HG03097 (cell line): Measurements from ENCODE around the gene ZNF669.
"Not testable (repeated sequence)": the region's sequence is repeated elsewhere in the genome, so short reads cannot be mapped to it uniquely, and the experiment has no call there.

Source experiments
- ATAC-seq: cut with Tn5 transposase; IDR thresholded peaks from one replicate; pipeline ENCODE4 v1.9.1; 2021; ENCODE audit not compliant: unreplicated experiment, low FRiP score

The ZNF669 gene

DNA sequence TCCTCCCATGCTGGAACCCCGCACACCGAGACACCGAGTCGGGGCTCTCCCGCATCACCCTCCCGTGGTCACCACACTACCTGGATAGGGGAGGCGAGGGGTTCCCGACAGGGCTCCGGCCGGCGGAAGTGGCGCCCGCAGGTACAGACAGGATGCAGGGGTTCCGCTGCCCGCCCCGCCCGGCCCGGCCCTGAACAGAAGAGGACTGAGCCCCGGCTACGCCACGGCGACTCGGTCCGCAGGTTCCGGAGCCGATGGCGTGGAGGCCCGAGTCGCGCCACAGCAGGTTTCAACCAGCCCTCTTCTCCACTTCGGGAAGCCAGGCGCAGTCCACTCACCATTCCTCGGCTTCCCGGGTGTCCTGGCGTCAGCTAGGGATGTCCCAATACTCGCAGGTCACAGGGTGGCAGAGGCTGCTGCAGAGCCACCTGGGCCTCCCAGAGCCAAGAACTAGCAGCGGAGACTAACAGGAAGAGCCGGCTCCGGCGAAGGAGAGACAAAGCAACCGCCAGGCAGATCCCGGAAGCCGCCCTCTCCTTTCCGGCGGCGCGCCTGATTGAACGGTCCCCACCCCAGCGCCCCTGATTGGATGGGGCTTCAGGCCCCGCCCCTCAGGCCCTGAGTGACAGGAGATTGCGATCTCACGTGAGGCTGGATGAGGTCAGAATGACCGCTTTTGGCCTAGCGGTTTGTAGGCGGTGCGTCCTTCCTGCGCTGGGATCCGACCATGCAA lies at the start of gene ZNF669:
Gene ZNF669 (minus strand): TSS at position 498 of the 733 bp plus-strand sequence. CDS start 157 bp downstream, at position 341.
- ATAC-seq, result peak; percentile 99

DNA sequence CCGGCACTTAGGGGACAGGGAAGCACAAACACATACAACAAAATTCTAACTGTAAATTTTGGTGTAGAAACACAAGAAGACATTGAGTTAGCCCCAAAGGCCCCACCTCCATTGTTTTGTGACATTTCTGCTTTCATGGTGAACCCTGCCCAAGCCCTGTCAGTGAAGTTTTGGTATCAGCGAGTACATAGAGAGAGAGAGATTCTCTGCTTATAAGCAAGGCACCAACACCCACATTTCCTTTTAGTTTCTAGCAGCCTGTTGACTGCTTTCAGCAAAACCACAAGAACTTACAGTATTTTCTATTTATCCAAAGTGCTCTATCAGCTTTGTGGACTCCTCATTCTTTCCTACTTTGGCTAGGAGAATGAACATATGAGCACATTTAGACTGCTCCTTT lies 43.6 kb upstream of the ZNF669 start:
- ATAC-seq, result no peak

DNA sequence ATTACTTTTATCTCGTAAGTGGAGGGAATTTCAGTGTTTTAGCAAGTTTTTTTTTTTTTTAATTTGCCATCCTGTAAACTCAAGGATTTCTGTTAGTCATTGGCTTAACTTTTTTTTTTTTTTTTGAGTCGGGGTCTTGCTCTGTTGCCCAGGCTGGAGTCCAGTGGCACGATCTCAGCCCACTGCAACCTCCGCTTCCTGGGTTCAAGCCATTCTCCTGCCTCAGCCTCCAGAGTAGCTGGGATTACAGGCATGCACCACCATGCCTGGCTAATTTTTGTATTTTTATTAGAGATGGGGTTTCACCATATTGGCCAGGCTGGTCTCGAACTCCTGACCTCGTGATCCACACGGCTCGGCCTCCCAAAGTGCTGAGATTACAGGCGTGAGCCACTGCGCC lies 43.0 kb upstream of the ZNF669 start:
- not testable (repeated sequence) for ATAC-seq

DNA sequence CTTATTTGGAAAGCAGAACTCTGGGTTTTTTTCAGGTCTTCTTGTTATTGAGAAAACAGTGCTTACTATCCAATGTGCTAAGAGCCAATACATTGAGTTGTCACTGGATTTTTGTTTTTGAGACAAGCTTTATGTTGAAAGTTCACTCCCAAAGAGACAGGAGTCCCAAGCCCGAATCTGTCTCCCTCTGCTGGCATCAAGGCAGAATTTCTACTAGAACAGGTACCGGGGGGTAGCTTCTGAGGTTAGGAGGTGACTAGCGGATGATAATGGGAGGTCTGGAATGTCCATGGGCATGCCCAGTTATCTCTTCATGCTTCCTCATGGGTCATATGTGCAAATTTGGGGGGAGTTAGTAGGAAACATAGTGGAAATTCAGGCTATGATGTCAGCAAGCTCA lies 42.5 kb upstream of the ZNF669 start:
- ATAC-seq, result no peak

DNA sequence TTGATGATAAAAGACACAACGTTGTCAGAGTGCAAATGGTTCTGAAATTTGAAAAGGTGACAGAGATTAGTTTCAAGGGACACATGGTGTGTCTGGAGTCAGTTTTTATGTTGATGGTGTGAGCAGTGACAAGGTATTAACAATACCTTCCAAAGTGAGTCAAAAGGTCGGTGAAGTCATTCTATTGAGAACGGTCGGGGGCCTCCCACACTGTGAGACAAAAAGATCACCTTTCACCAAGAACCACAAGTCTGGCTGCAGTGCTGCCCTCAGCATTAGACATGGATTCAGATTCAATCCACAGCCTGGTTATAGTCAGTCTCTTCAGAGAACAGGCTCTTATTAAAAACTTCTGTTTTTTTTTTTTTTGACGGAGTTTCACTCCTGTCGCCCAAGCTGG lies 41.1 kb upstream of the ZNF669 start:
- ATAC-seq, result no peak

DNA sequence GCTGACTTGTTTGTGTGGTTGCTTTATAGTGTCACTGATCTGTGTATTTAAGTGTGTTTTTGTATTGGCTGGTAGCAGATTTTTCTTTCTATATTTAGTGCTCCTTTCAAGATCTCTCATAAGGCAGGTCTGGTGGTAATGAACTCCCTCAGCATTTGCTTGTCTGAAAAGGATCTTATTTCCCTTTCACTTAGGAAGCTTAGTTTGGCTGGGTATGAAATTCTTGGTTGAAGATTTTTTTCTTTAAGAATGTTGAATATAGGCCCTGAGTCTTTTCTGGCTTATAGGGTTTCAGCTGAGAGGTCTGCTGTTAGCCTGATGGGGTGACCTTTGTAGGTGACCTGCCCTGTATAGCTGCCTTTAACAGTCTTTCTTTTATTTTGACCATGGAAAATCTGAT lies 35.4 kb upstream of the ZNF669 start:
- not testable (repeated sequence) for ATAC-seq

DNA sequence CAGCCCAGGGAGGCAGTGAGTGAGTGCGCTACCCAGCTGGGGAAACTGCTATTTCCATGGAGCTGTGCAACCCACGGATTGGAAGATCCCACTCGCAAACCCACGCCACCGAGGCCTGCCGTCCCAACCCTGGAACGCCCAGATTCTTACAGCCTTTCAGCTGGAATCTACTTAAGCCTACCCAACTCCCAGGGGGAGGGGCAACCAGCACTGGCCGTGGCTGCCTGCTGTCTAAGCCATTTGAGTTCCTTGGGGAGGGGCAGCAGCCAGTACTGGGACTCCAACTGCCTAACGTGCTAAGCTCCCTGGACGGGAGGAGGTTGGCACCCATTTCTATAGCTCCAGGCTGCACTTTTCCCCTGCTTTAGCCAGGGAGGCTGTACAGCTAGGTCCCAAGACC lies 27.1 kb upstream of the ZNF669 start:
- no peak for ATAC-seq

DNA sequence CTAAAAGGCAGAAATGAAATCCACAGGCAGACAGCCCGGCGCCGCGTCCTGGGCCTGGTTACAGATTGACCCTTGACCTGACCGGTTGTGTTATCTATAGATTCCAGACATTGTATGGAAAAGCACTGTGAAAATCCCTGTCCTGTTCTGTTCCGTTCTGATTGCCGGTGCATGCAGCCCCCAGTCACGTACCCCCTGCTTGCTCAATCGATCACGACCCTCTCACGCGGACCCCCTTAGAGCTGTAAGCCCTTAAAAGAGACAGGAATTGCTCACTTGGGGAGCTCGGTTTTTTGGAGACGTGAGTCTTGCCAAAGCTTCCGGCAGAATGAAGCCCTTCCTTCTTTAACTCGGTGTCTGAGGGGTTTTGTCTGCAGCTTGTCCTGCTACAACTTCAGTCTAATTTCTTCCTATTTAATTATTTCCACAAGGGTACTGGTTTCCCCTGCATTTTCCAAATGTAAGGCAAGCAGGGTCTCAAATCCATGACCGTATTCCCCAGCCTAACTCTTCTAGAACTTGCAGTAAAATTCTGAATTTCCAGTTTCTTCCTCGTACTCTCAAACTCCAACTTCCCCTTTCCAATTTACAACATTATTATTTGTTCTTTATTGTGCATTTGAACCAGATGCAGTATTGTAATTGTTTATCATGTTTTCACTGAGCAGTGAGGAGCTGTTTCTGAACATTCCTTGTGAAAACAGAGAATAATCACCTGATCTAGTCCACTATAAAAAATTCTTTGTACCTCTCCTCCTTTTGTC lies 23.5 kb upstream of the ZNF669 start:
- ATAC-seq, result not testable (repeated sequence)

DNA sequence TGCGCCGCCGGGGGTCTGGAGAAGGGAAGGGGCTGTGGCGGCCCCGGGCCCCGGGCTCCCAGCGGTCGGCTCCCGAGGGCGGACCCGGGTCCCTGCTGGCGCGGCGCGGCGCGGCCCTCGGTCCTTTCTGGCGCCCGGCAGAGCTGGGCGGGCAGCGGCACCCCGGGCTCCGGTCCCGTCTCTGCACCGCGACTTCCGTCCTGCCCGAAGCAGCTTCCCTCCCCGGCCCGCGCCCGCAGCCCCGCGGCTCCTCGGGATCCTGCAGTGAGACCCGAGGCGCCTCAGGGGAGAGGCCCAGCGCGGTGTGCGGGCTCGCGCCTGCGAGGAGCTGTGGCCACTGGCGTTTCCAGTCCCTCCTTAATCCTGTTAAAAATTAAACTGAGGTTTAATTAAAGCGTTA lies 22.4 kb upstream of the ZNF669 start:
- peak; percentile 42 for ATAC-seq

DNA sequence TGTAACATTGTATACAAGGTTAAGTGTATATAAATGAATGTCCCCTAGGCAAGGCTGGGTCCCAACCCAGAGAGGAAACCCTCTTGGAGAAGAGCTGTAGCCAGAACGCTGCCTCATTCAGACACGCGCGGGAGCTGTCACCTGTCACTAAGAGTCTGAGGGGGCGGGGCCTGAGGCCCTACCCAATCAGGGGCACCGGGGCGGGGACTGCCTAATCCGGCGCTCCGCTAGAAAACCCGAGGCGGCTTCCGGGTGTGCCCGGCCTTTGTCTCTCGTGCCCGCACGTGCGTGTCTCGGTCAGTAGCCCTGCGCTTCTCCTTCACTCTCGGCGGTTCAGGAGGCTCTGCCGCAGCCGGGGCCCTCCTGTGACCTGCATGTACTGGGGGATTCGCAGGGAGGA lies 22.0 kb upstream of the ZNF669 start:
- peak; percentile 98 for ATAC-seq

DNA sequence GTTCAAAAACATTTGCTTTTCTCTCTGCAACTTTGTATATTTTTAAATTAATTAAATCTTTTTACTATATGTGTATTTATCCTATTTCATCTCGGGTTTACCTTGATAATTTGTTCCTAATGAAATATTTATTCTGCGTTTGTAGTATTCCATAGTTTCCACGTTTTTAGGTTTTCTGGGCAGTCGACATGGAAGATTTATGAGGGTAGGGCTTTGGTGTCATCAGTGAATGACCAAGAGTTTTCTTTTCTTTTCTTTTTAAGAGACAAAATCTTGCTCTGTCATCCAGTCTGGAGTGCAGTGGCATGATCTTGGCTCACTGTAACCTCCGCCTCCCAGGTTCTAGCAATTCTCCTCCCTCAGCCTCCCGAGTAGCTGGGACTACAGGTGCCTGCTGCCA lies 17.2 kb upstream of the ZNF669 start:
- ATAC-seq, result no peak

DNA sequence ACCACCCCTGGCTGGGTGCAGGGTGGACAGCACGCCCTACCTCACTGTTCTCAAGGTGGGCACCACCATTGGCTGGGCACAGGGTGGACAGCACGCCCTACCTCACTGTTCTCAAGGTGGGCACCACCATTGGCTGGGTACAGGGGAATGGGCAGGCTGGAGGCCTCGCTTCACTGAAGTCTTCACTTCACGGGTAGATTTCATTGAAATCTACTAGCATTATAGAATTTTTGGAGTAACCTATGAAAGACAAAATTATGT lies 16.2 kb upstream of the ZNF669 start:
- not testable (repeated sequence) for ATAC-seq

DNA sequence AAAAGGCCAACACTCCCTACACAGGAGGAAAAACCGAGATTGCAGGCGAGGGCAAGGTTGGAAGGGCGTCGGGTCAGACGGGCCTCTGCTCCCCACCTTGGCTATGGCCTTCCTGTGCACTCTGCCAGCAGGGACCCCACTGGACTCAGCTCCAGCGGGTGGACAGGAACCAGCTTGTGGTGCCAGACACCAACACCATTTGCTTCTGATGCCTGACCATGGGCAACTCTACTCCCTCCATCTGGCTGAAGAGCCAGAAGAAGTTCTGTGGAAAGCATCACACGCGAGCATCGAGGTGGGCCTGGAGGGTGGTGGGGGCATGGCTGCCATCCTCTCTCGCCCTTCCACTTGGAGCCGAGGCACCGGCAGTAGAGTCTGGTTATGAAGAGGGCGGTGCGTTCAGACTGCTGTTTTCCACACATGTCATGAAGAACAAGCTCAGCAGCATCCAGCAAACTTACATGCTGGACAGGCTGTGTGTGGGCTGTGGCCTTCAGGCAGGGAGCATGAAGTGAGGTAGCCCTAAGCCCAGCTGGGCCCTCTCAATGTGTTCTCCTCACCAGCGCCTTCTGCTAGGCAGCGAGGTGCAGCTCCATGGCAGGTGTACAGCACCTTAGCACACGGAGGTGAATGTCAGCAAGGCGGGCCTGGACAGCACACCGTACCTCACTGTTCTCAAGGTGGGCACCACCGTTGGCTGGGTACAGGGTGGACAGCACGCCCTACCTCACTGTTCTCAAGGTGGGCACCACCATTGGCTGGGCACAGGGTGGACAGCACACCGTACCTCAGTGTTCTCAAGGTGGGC lies 15.6 kb upstream of the ZNF669 start:
- ATAC-seq, result no peak

DNA sequence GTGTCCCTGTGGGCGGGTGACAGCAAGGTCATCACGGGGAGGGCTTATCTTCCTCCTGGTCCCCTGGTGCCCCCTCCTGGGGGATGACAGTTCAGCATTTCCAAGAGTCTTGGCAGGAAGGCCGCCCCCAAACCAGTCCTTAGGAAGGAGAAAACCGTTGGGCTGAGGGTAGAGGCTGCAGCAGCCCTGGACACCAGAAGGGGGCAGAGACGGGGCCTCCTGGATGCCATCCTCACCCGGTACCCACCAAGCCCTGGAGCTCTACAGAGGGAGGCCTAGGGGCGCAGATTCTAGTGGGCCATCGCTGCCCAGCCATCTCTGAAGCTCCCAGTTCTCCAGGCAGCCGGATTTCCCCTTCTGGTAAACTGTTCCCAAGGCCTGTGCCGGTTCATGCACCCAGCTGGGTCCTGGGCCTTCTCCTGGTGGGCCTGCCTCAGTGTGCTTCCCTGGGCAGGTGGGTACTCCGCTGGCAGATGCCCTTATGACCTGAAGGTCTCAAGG lies 14.8 kb upstream of the ZNF669 start:
- no peak for ATAC-seq

DNA sequence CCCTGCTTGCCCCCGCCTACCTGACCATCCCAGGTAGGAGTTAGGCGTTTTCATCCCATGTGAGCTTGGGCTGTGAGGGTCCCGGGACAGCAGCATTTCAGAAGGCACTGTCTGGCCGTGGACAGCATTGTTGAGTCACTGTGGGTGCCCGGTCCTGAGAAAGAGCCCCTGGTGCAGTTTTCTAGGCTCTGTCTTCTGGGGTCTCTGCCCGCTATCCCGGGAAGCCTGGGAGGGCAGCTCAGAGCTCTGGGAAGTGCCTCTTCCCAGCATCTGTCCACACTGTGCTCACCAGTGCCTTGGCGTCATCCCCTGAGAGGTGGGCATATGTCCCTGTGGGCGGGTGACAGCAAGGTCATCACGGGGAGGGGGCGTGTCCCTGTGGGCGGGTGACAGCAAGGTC lies 11.4 kb upstream of the ZNF669 start:
- ATAC-seq, result no peak

DNA sequence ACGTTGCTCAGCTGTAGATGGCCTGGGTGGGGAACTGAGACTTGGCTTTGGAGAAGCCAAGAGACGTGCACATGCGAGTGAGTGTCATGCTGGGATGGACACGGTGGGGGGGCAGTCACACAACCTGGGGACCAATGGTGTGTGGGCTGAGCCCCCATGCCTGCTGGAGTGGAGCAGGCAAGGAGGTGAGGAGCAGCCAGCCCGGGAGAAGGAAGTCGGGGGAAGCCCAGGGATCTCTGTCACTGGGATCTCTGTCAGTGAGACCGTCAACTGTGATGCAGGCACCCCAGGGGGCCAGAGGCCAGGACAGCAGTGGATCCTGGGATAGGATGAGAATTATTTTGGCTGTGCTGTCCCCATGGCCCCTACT lies 11.0 kb upstream of the ZNF669 start:
- ATAC-seq, result no peak

DNA sequence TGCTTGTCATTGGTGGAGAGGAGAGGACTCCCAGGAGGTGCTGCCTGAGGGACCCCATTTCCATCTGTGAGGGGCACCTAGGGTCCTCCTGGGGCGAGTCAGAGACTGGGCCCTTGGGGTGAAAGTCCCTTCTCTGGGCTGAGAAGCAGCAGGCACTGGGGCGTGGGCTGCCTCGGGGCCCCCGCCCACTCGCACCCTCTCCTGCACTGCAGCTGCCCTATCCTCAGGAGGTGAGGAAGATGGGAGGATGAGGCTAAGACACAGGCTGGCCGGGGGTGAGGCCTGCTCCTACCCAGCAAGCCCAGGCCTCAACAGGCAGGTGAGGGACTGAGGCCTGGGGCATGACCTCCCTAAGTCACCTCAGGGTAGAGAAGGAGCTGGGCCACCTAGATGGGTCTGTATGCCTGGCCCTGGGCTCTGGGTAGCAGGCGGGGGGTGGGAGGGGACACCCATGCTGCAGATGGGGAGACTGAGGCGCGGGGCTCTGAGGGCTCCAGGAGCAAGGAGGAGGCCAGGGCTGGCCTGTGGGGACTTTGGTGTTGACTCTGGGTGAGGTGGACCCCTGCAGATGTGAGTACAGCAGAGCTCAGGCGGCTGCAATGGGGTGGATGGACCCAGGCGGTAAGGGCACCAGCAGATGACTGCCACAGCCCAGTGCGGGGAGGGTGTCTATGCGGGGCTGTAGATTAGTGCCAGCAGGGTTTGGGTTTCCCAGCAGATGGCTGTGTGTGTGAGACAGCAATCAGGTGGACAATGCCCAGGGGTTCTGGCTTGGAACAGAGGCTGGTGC lies 10.4 kb upstream of the ZNF669 start:
- no peak for ATAC-seq

DNA sequence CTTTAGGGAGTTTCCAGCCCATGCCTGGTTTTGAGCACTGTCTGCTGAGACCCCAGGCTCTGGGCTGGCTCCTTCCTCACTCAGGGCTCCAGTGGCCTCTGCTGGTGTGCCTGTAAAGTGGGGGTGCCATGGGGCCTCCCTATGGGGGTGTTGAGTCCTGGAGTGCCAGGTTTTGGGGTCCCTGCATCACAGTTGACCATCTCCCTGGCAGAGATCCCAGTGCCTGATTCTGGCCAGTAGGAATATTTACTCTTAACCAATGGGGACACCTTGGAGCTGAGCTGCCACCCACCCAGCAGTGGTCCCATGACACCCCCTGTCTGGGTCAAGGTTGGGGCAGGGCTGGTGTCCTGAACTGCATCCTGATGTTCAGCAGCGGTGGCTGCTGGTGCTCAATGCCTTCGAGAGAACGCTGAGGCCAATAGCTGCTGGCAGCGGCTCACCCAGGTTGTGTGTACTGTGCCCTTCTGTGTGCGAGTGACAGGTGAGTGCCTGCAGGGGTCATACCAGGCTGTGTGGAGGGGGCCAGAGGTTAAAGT lies 9.6 kb upstream of the ZNF669 start:
- no peak for ATAC-seq

DNA sequence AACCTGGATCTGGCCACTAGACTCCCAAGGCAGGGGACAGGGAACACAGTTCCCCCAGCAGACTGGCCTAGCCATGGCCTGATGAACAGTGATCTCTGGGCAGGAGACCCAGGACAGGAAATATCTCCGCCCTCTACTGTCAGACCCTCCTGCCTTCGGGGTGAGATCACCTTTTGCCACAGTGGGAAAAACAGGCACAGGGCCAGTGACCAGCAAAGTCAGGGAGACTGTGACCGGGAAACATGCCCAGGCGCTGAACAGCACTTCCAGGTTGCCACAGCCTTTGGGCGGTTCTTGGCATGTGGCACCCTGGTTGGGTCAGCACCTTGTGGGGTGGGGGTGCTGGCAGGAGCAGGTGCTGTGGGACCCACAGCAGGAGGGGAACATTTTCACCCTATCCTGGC lies 8.9 kb upstream of the ZNF669 start:
- ATAC-seq, result no peak

DNA sequence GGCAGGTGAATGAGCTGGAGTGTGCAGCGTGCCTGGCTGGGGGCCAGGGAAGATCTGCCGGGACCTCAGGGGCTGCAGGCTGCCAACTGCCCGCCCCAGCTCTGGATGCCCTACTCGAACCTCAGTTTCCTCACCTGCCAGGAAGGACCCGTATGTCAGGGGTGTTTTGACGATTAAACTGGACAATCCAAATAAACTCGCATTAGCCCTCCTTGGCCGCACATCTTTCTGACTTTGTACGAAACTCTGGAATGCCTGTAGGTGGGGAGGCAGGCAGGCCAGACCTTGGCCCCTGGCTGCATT lies 8.3 kb upstream of the ZNF669 start:
- ATAC-seq, result no peak
